ENCODE results near the gene DLG2. TPM values are rescaled to one million over a fixed set of nuclear protein-coding genes. Genes with fewer than 3 reads are reported as not detected.

DLG2 gene
- total and polyA plus RNA-seq, 2 of the 8 experiments (the other 6 are each of a cell fraction or from before 2014, with no cell fraction given) = 1.7 to 14.3 TPM

DNA sequence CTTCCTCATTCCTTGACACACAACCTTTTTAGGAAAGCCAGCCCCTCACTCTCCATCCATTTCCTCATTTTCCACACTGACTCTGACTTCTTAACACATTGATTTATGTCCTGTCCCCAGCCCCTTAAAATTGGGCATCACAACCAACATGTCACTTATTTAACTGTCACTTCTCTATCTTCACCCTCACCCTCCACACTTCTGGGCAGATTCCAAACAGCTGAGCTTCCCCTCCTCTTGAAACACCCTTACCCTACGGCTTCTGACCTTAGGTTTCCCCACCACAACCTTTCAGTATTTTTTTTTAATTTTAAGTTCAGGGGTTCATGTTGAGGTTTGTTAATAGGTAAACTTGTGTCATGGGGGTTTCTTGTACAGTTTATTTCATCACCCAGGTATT lies 696.3 kb downstream of the DLG2 start:
- Histone ChIP-seq H3K36me3 (ENCODE audit: control insufficient read depth in 2 of 4, insufficient read depth in 4 of 4, low read length in 3 of 4) (no peaks in the 10 kb centered on the region), H3K23me2 (ENCODE audit: low read depth, low read length) (no peaks in the 10 kb centered on the region), H4K5ac (ENCODE audit: insufficient read length, low read depth, low read length) (no peak overlapping the region), H3K79me1 (ENCODE audit: low read depth, low read length) (no peaks in the 10 kb centered on the region), H2BK20ac (ENCODE audit: low read length) (no peak overlapping the region), H3K9ac (replicated peaks in 1 of 4; ENCODE audit: extremely low read depth in 1 of 4, low read depth in 3 of 4, low read length in 3 of 4) (no peak overlapping the region), H2AK5ac (ENCODE audit: low read depth, low read length) (no peak overlapping the region), H3K79me2 (ENCODE audit: control insufficient read depth in 1 of 2, insufficient read depth in 2 of 2, low read length in 2 of 2) (no peaks in the 10 kb centered on the region), H3K27me3 (replicated peaks in 1 of 4; ENCODE audit: control insufficient read depth in 3 of 4, extremely low read depth in 1 of 4, insufficient read depth in 3 of 4, low read length in 3 of 4) (no peaks in the 10 kb centered on the region), H3K4me1 (replicated peaks in 1 of 4; ENCODE audit: control insufficient read depth in 3 of 4, insufficient read depth in 4 of 4, low read length in 3 of 4) (no peaks in the 10 kb centered on the region), H3K4me3 (ENCODE audit: extremely low read depth in 1 of 4, insufficient read depth in 2 of 4, low read depth in 3 of 4, low read length in 4 of 4) (no peak overlapping the region), H2BK120ac (replicated peaks; ENCODE audit: low read depth, low read length) (no peak overlapping the region), H3K56ac (replicated peaks; ENCODE audit: insufficient read length, low read depth, low read length) (no peak overlapping the region), H2BK15ac (ENCODE audit: low read length) (no peak overlapping the region), H3K4me2 (ENCODE audit: insufficient read depth in 1 of 2, low read depth in 2 of 2, low read length in 2 of 2) (no peak overlapping the region), H3K14ac (ENCODE audit: insufficient read length) (no peak overlapping the region), H4K20me1 (replicated peaks in 1 of 2; ENCODE audit: control insufficient read depth in 1 of 2, insufficient read depth in 2 of 2, low read length in 2 of 2) (no peaks in the 10 kb centered on the region), H4K8ac (ENCODE audit: extremely low read depth, insufficient read depth, low read length) (no peak overlapping the region), H4K91ac (replicated peaks; ENCODE audit: insufficient read length, low read length) (no peak overlapping the region), H2BK12ac (ENCODE audit: low read depth, low read length) (no peak overlapping the region), H3K9me3 (ENCODE audit: insufficient read depth in 2 of 2, low read depth in 1 of 2, low read length in 1 of 2) (no peaks in the 10 kb centered on the region), H2AFZ (ENCODE audit: low read length) (no peak overlapping the region), H3K4ac (replicated peaks; ENCODE audit: insufficient read length, low read depth, low read length) (no peak overlapping the region), H3K27ac (ENCODE audit: low read depth, low read length) (no peak overlapping the region), H2BK5ac (ENCODE audit: low read depth, low read length) (no peak overlapping the region), H3K23ac (ENCODE audit: insufficient read length) (no peak overlapping the region), H3K18ac (ENCODE audit: extremely low read depth, low read length) (no peak overlapping the region)
- WGBS, 2 experiments (ENCODE audit: extremely low coverage in 1 of 2, insufficient coverage in 1 of 2, insufficient read length in 1 of 2, insufficient replicate concordance in 2 of 2, low coverage in 1 of 2, low lambda C conversion rate in 2 of 2, missing lambda C conversion rate in 1 of 2) = 90% methylated on average over 1 of the region's 1 CpG; no CpG with 5 or more reads in 1 of the 2 experiments
- ChIA-PET POLR2A (ENCODE audit: partially characterized antibody) (interaction anchor here (0.6 kb wide), 1 partner anchor 8 kb away, joined by 3 read pairs; no protein-coding TSS in a partner anchor), CTCF (ENCODE audit: partially characterized antibody) (interaction anchor here (0.6 to 1.2 kb wide), 3 partner anchors 9 to 131 kb away, joined by 3 read pairs; no protein-coding TSS in a partner anchor)
- FAIRE-seq = no peak
- no peak for TF ChIP-seq FOSL1 (IDR thresholded peaks at IDR 0.05; ENCODE audit: insufficient read depth, low read depth, low read length)
- no peak for DNase-seq (ENCODE audit: low read depth in 1 of 2, low spot score in 2 of 2)
